ENCODE measurements around the gene CLEC4C. TPM values are rescaled to one million over a fixed set of nuclear protein-coding genes. Genes with fewer than 3 reads are reported as not detected.
"Not testable (repeated sequence)": the region's sequence is repeated elsewhere in the genome, so short reads cannot be mapped to it uniquely, and the experiment has no call there.

CLEC4C gene
- total RNA-seq, 3 donors from 2014 or later, result not detected

DNA sequence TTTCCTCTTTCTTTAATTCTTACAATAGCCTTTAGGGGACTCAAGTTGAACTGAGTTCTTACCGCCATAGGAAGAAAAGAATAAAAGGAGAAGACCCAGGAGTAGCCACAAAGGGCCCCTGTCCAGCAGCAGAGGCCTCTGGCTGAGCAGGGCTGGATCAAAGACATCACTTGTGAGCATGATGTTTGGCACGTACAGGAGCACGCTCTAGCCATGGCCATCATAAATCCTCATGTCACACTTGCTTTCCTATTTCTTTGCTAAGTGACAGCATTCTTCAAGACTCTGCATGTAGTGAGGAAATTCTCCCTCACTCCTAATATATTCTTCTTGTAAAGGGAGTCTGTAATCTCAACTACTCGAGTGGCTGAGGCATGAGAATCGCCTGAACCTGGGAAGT is 15.7 kb downstream of the CLEC4C start:
- intact Hi-C loops (cut with DNase I; ENCODE audit: low total_unique reads), result no loop called here
- Histone ChIP-seq H3K4me1 (no peaks in the 10 kb centered on the region), H3K9me3 (peaks cover 0 to 4% of the 10 kb centered on the region in 2 donors), H3K27me3 (peaks cover 0 to 4% of the 10 kb centered on the region in 2 donors), H3K27ac (no peak overlapping the region), H3K36me3 (no peaks in the 10 kb centered on the region), H3K4me3 (no peak overlapping the region)
- no peak for DNase-seq (ENCODE audit: low spot score in 2 of 2)
- TF ChIP-seq, protein P1, sequence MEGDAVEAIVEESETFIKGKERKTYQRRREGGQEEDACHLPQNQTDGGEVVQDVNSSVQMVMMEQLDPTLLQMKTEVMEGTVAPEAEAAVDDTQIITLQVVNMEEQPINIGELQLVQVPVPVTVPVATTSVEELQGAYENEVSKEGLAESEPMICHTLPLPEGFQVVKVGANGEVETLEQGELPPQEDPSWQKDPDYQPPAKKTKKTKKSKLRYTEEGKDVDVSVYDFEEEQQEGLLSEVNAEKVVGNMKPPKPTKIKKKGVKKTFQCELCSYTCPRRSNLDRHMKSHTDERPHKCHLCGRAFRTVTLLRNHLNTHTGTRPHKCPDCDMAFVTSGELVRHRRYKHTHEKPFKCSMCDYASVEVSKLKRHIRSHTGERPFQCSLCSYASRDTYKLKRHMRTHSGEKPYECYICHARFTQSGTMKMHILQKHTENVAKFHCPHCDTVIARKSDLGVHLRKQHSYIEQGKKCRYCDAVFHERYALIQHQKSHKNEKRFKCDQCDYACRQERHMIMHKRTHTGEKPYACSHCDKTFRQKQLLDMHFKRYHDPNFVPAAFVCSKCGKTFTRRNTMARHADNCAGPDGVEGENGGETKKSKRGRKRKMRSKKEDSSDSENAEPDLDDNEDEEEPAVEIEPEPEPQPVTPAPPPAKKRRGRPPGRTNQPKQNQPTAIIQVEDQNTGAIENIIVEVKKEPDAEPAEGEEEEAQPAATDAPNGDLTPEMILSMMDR (IDR thresholded peaks at IDR 0.05), result no peak
- TF ChIP-seq POLR2AphosphoS5 (IDR thresholded peaks at IDR 0.05) (no peak), POLR2A (IDR thresholded peaks at IDR 0.05) (no peak)

DNA sequence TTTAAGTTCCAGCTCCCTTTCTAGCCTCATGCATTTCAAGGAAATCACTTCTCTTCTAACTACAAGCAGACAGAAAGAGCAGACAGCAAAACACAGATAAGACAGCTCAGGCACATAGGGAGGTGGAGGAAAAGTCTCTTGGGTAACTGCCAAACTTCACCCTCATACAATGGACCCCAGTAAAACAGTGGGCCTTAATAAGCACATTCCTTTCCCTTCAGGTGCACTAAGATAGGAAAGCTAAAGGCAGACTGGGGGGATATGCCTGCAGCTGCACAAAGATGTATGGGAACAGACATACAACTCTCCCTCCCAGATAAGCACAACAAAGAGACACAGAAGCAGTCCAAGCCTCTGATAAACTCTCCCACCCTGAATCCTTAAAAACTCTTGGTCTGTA is 16.2 kb downstream of the CLEC4C start:
- H3K27ac ChIP-seq; H3K4me1 ChIP-seq; H3K4me3 ChIP-seq; H3K9me3 ChIP-seq; DNase-seq (ENCODE audit: low spot score in 2 of 2); H3K27me3 ChIP-seq; intact Hi-C loops (cut with DNase I; ENCODE audit: low total_unique reads); H3K36me3 ChIP-seq: not testable (repeated sequence)

DNA sequence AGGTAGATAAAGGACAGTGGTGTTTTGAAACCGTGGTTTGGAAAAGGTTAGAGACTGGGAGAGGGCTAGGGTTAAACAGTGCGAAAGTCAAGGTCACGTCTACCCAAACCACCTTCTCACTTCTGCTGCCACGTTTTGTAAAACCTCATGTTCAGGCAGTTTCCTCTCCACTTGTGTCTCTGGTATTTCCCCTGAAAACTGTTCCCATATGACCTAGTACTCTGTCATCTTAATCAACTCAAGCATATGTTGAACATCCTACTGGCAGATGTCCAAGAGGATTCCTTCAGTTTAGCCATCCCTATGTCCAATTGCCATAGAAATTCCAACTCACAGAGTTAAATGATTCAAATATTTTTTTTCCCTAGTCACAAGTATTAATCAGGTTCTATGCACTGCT is 17.4 kb downstream of the CLEC4C start:
- Histone ChIP-seq H3K36me3 (no peaks in the 10 kb centered on the region), H3K27ac (no peak overlapping the region), H3K4me1 (no peaks in the 10 kb centered on the region), H3K4me3 (no peak overlapping the region), H3K9me3 (peaks cover 0 to 4% of the 10 kb centered on the region in 2 donors), H3K27me3 (peaks cover 0 to 9% of the 10 kb centered on the region in 2 donors)
- DNase-seq (ENCODE audit: low spot score in 2 of 2), result no peak
- TF ChIP-seq POLR2A (IDR thresholded peaks at IDR 0.05), result no peak
- intact Hi-C loops (cut with DNase I; ENCODE audit: low total_unique reads), result no loop called here

DNA sequence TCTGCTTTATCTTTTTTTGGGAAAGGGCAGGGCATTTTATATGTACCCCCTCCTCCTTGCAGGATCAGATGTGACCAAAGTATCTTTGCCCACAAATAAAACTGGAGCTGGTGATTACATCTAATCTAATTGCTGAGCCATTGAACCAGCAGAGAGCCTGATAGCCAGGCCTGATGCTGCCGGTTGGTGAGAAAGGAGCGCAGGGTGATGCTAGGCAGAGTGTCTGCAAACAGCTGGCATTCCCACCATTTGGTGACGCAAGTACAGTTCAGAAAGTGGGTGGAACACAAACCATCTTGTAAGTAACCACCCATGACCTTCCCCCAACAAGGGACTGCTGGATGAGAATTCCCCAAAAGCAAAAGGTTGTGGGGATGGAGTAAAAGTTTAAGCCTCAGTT is 23.2 kb downstream of the CLEC4C start:
- no peak overlapping the region for H3K27ac ChIP-seq
- no peak overlapping the region for H3K4me3 ChIP-seq
- peaks cover 0 to 9% of the 10 kb centered on the region in 2 donors for H3K27me3 ChIP-seq
- no peaks in the 10 kb centered on the region for H3K36me3 ChIP-seq
- TF ChIP-seq POLR2A (IDR thresholded peaks at IDR 0.05) (no peak), POLR2AphosphoS5 (IDR thresholded peaks at IDR 0.05) (no peak)
- TF ChIP-seq, protein P1 (IDR thresholded peaks at IDR 0.05), result no peak
- DNase-seq (ENCODE audit: low spot score in 2 of 2), result no peak
- H3K4me1 ChIP-seq, result no peaks in the 10 kb centered on the region
- intact Hi-C loops (cut with DNase I; ENCODE audit: low total_unique reads), result no loop called here
- H3K9me3 ChIP-seq, result peaks cover 0 to 4% of the 10 kb centered on the region in 2 donors

DNA sequence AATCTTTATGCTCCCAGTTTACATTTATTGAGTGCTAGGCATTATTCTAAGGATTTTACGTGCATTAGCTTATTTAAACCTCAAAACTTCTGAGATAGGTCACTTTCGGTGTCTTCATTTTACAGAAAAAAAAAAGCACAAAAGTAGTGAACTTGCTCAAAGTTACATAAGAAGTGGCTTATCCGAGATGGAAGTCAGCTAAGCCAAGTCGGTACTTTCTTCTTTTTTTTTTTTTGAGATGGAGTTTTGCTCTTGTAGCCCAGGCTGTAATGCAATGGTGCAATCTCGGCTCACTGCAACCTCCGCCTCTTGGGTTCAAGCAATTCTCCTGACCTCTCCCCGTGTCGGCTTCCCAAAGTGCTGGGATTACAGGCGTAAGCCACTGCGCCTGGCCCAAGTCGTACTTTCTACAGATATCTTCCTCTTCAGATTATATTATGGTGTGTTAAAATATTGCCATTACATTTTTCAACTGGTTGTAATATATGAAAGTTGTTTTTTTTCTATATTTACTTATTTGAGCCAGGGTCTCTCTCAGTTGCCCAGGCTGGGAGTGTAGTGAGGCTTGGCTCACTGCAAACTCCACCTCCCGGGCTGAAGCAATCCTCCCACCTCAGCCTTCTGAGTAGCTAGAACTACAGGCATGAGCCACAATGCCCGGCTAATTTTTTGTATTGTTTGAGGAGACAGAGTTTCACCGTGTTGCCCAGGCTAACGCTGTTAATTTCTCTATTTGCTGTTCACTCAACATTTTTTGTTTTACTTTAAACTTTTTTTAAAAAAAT is 27.0 kb downstream of the CLEC4C start:
- intact Hi-C loops (cut with DNase I; ENCODE audit: low total_unique reads), result no loop called here
- Histone ChIP-seq H3K27ac (no peak overlapping the region), H3K9me3 (no peaks in the 10 kb centered on the region), H3K36me3 (no peaks in the 10 kb centered on the region), H3K4me1 (no peaks in the 10 kb centered on the region), H3K4me3 (no peak overlapping the region), H3K27me3 (peaks cover 0 to under 1% of the 10 kb centered on the region in 2 donors)
- TF ChIP-seq, protein P1 (IDR thresholded peaks at IDR 0.05), result no peak
- TF ChIP-seq POLR2A (IDR thresholded peaks at IDR 0.05), result no peak
- no peak for TF ChIP-seq POLR2AphosphoS5 (IDR thresholded peaks at IDR 0.05)
- DNase-seq (ENCODE audit: low spot score in 2 of 2), result no peak

DNA sequence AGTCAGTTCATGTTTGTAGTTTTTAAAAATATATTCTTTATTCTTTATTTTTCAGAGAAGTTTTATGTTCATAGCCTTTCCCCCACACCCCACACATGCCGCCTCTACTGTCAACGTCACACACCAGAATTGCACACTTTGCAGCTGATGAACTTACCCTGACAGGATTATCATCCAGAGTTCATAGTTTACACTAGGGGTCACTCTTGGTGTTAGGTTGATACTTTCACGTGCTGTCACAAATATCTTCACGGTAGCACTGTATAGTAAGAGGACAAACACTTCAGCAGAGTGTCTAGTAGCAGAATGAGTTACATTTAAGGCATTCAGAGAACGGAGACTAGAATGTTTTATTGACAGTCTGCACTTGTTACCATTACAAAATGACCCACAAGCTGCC is 30.8 kb downstream of the CLEC4C start:
- TF ChIP-seq POLR2AphosphoS5 (IDR thresholded peaks at IDR 0.05), result no peak
- TF ChIP-seq POLR2A (IDR thresholded peaks at IDR 0.05), result no peak
- TF ChIP-seq, protein P1 (IDR thresholded peaks at IDR 0.05), result no peak
- Histone ChIP-seq H3K27me3 (no peaks in the 10 kb centered on the region), H3K36me3 (no peaks in the 10 kb centered on the region), H3K9me3 (no peaks in the 10 kb centered on the region), H3K4me1 (no peaks in the 10 kb centered on the region), H3K4me3 (no peak overlapping the region), H3K27ac (no peak overlapping the region)
- intact Hi-C loops (cut with DNase I; ENCODE audit: low total_unique reads), result no loop called here
- DNase-seq (ENCODE audit: low spot score in 2 of 2), result no peak

Data from breast epithelium (tissue), 4 donors.